GM12878 (cell line): ENCODE data around the gene GPR153. TPM values are rescaled to one million over a fixed set of nuclear protein-coding genes. Genes with fewer than 3 reads are reported as not detected.

ENCODE experiments used
- ATAC-seq: fragments of 200-7000 bp; cut with Tn5 transposase; 3 replicates; pipeline ENCODE4 v1.9.1; 2020; ENCODE audit warnings: mild to moderate bottlenecking, moderate library complexity
- BruUV-seq: library from RNA; stranded (reverse); fragments of 400-500 nt; replicated peaks from 2 replicates; lab custom pipeline; 2021; lab: Mats Ljungman, UMichigan
- CTCF ChIA-PET: fragments of 300-600 bp; sonication (Branson Sonifier 250); formaldehyde crosslinking; extraction: SDS; loops from one replicate; lab custom pipeline; 2021; ENCODE audit warnings: inconsistent platforms; lab: Yijun Ruan, JAX
- POLR2A ChIA-PET: fragments of 350-600 bp; formaldehyde crosslinking; extraction: SDS; loops from one replicate; lab custom pipeline; 2021; ENCODE audit warnings: inconsistent platforms; lab: Charles Lee
- RAD21 ChIA-PET: fragments of 300-600 bp; sonication (Branson Sonifier 250); formaldehyde crosslinking; loops from one replicate; lab custom pipeline; 2023; ENCODE audit warnings: antibody characterized with exemption; ENCODE audit not compliant: unreplicated experiment; lab: Charles Lee
- SMC1A ChIA-PET: fragments of 300-600 bp; sonication (Branson Sonifier 250); formaldehyde crosslinking; loops from one replicate; lab custom pipeline; 2023; ENCODE audit not compliant: unreplicated experiment, uncharacterized antibody; lab: Charles Lee
- DNase-seq: peaks from one replicate; pipeline ENCODE4 v3.0.0-alpha.2; 2011; ENCODE audit warnings: low read depth, low spot score
- FAIRE-seq: peaks from 3 replicates; lab custom pipeline; 2011; peaks lifted over from hg19 to GRCh38; lab: Jason Lieb, UNC
- H2AFZ ChIP-seq: 2 replicates; pipeline ENCODE4 v1.6.0; 2011; ENCODE audit warnings: low read depth, low read length, control low read depth; ENCODE audit not compliant: control insufficient read depth
- H3K27ac ChIP-seq: 2 replicates; pipeline ENCODE4 v1.5.1; 2011; ENCODE audit warnings: control low read depth; ENCODE audit not compliant: control insufficient read depth, insufficient read depth
- H3K27me3 ChIP-seq, 2 experiments: replicated peaks in 1 of 2; 2 replicates each; pipeline versions ENCODE4 v1.6.0 to v1.6.1; 2011; ENCODE audit warnings: low read length in 1 of 2; ENCODE audit not compliant: control insufficient read depth in 2 of 2, insufficient read depth in 2 of 2
- H3K36me3 ChIP-seq, 2 experiments: 2 replicates each; pipeline ENCODE4 v1.5.1; 2011; ENCODE audit warnings: low read length in 1 of 2; ENCODE audit not compliant: control insufficient read depth in 2 of 2, insufficient read depth in 2 of 2
- H3K4me1 ChIP-seq: 2 replicates; pipeline ENCODE4 v1.6.1; 2011; ENCODE audit warnings: mild to moderate bottlenecking, low read length, moderate library complexity, mixed read lengths; ENCODE audit not compliant: control insufficient read depth, insufficient read depth
- H3K4me2 ChIP-seq: 2 replicates; pipeline ENCODE4 v1.6.0; 2011; ENCODE audit warnings: control low read depth; ENCODE audit not compliant: control insufficient read depth, insufficient read depth
- H3K4me3 ChIP-seq: fragments of 200-600 bp; sonication (generic); 2 replicates; pipeline ENCODE4 v1.5.1; 2016
- H3K79me2 ChIP-seq: 2 replicates; pipeline ENCODE4 v1.6.0; 2011; ENCODE audit warnings: low read length; ENCODE audit not compliant: control insufficient read depth, insufficient read depth
- H3K9ac ChIP-seq: 2 replicates; pipeline ENCODE4 v1.8.0; 2011; ENCODE audit warnings: low read length, control low read depth, mixed read lengths; ENCODE audit not compliant: control insufficient read depth, insufficient read depth
- H3K9me3 ChIP-seq: replicated peaks from 3 replicates; pipeline ENCODE4 v1.5.1; 2011; ENCODE audit warnings: mild to moderate bottlenecking, low read length; ENCODE audit not compliant: control insufficient read depth, insufficient read depth
- H4K20me1 ChIP-seq: 2 replicates; pipeline ENCODE4 v1.6.0; 2011; ENCODE audit not compliant: control insufficient read depth, insufficient read depth
- BMI1 ChIP-seq: fragments of 450-650 bp; IDR thresholded peaks from 2 replicates; pipeline ENCODE4 v1.6.1; 2016; ENCODE audit warnings: mild to moderate bottlenecking, moderate library complexity, borderline replicate concordance
- GABPA ChIP-seq: IDR thresholded peaks from 2 replicates; pipeline ENCODE4 v1.6.1; 2014; ENCODE audit warnings: antibody characterized with exemption, low read depth, mild to moderate bottlenecking, inconsistent platforms
- LARP7 ChIP-seq: fragments of 450-650 bp; IDR thresholded peaks from 2 replicates; pipeline ENCODE4 v1.6.1; 2017; ENCODE audit warnings: mild to moderate bottlenecking
- RCOR1 ChIP-seq: conservative IDR thresholded peaks from 2 replicates; pipeline ENCODE4 v1.6.1; 2012; ENCODE audit warnings: low read depth, low read length, improper control_type of control experiment
- WGBS: methylation state at CpG from one replicate; pipeline ENCODE4 v1.1.6; 2016; ENCODE audit warnings: low lambda C conversion rate; ENCODE audit not compliant: insufficient replicate concordance, insufficient coverage; ENCODE audit errors: missing lambda C conversion rate; 5-methylcytosine and 5-hydroxymethylcytosine counted together
- in situ Hi-C: fragments of 300-500 bp; cut with MboI; formaldehyde crosslinking; loops from 9 replicates; pipeline ENCODE4 v1.14.3; 2018; ENCODE audit warnings: mixed read lengths
- intact Hi-C: fragments of 100-400 bp; cut with micrococcal nuclease; formaldehyde crosslinking; loops from one replicate; pipeline ENCODE4 v1.14.2; 2022; ENCODE audit not compliant: unreplicated experiment
- polyA plus RNA-seq, 11 experiments: library from polyadenylated mRNA; depleted of rRNA in 4 of 11; unstranded in 6 of 11; stranded (reverse) in 5 of 11; fragments of >200 nt; fragmentation: Nextera tagmentation in 4 of 11; fragmentation: Illumina TruSeq in 1 of 11; extraction: Ambion mirVana in 4 of 11; extraction: Trizol in 1 of 11; gene quantifications; 1 replicate in 1 of 11; 2 replicates in 10 of 11; pipeline versions ENCODE4 v1.2.1 to v1.2.3, GENCODE V29; 2011 to 2016; ENCODE audit warnings: inconsistent platforms in 2 of 11, missing spikeins in 2 of 11, low read depth in 1 of 11
- total RNA-seq, 4 experiments: library from RNA; depleted of rRNA in 3 of 4; stranded (reverse); fragments of >200 nt in 3 of 4; fragmentation: Illumina TruSeq in 1 of 4; extraction: Trizol in 1 of 4; gene quantifications; 2 replicates each; pipeline versions ENCODE4 v1.2.1 to v1.2.3, GENCODE V29; 2013 to 2021
- TF ChIP-seq, protein P1 (sequence below): fragments of 150-350 bp; IDR thresholded peaks from 2 replicates; pipeline ENCODE4 v1.6.1; 2016; ENCODE audit warnings: low read depth, low read length

GPR153 gene
- total and polyA plus RNA-seq, 10 of the 15 experiments (the other 5 are each of a cell fraction or from before 2014, with no cell fraction given), result 0.04 to 2.2 (median 0.54) TPM

- TF ChIP-seq, protein P1, sequence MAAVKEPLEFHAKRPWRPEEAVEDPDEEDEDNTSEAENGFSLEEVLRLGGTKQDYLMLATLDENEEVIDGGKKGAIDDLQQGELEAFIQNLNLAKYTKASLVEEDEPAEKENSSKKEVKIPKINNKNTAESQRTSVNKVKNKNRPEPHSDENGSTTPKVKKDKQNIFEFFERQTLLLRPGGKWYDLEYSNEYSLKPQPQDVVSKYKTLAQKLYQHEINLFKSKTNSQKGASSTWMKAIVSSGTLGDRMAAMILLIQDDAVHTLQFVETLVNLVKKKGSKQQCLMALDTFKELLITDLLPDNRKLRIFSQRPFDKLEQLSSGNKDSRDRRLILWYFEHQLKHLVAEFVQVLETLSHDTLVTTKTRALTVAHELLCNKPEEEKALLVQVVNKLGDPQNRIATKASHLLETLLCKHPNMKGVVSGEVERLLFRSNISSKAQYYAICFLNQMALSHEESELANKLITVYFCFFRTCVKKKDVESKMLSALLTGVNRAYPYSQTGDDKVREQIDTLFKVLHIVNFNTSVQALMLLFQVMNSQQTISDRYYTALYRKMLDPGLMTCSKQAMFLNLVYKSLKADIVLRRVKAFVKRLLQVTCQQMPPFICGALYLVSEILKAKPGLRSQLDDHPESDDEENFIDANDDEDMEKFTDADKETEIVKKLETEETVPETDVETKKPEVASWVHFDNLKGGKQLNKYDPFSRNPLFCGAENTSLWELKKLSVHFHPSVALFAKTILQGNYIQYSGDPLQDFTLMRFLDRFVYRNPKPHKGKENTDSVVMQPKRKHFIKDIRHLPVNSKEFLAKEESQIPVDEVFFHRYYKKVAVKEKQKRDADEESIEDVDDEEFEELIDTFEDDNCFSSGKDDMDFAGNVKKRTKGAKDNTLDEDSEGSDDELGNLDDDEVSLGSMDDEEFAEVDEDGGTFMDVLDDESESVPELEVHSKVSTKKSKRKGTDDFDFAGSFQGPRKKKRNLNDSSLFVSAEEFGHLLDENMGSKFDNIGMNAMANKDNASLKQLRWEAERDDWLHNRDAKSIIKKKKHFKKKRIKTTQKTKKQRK, result no peak
- TF ChIP-seq GABPA, result no peak
Measured at GRCh38 chr1:6257541-6258069, 3.3 kb downstream of the GPR153 start (continued).

GRCh38 chr1:6256645-6257044, 4.3 kb downstream of the GPR153 start:
- Histone ChIP-seq H3K36me3 (no peaks in the 10 kb centered on the region), H3K9ac (no peak overlapping the region), H2AFZ (no peak overlapping the region), H3K4me2 (no peak overlapping the region), H3K9me3 (no peaks in the 10 kb centered on the region), H3K4me1 (peaks cover 3% of the 10 kb centered on the region; the same call in 1 of the 2 replicates), H3K27ac (no peak overlapping the region), H3K79me2 (no peaks in the 10 kb centered on the region)
- ChIA-PET CTCF (interaction anchor here (1.1 kb wide), 1 partner anchor 10 kb away, joined by 4 read pairs; no protein-coding TSS in a partner anchor), POLR2A (interaction anchor here (1.2 kb wide), 1 partner anchor 57 kb away, joined by 3 read pairs; the partner anchor contains the start of gene RPL22), RAD21 (no interaction called here)
- 71% methylated on average over 13 of the region's 13 CpGs for WGBS
- in situ Hi-C loops, result no loop called here
- no peak for FAIRE-seq
- TF ChIP-seq BMI1, result no peak
- no peak for TF ChIP-seq LARP7
- TF ChIP-seq RCOR1, result no peak
- TF ChIP-seq, all 136 proteins: peak for 0
- SMC1A ChIA-PET, result no interaction called here
- intact Hi-C loops, result no loop called here
- DNase-seq (no peak), ATAC-seq (no peak)
- no peaks in the 10 kb centered on the region; a peak in 1 of 4 replicates for H3K27me3 ChIP-seq
- no TSS peak for BruUV-seq
- H4K20me1 ChIP-seq, result no peaks in the 10 kb centered on the region
- H3K4me3 ChIP-seq, result no peak overlapping the region
